HG03159 (cell line): ENCODE results near the gene ZNF827.

Experiments
- ATAC-seq: cut with Tn5 transposase; IDR thresholded peaks from one replicate; pipeline ENCODE4 v1.9.1; 2021; ENCODE audit warnings: mild to moderate bottlenecking, moderate library complexity; ENCODE audit not compliant: unreplicated experiment

The ZNF827 gene

GRCh38 chr4:145808848-145809512, 129.6 kb downstream of the ZNF827 start:
- ATAC-seq: peak; percentile 30

GRCh38 chr4:145808021-145808650, 130.5 kb downstream of the ZNF827 start:
- peak; percentile 58 for ATAC-seq

DNA sequence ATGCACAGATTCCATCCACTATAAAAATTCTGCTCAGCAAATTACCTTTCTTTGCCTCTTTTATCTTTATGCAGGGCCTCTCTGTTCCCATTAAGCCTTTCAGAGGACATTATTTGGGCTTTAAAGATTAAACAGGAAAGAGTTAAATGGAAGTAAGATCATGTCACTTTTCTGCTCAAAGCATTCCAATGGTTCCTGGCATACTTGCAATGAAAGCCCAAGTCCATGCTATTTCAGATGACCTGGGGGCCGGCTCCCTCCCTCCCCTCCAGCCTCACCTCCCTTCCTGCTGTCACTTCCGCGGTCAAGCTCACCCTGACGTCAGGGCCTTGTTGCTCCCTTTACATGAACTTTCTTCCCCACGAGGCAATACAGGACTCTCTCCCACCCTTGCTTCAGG, 133.1 kb downstream of the ZNF827 start:
- no peak for ATAC-seq

GRCh38 chr4:145804116-145804515, 134.5 kb downstream of the ZNF827 start:
- ATAC-seq: no peak

DNA sequence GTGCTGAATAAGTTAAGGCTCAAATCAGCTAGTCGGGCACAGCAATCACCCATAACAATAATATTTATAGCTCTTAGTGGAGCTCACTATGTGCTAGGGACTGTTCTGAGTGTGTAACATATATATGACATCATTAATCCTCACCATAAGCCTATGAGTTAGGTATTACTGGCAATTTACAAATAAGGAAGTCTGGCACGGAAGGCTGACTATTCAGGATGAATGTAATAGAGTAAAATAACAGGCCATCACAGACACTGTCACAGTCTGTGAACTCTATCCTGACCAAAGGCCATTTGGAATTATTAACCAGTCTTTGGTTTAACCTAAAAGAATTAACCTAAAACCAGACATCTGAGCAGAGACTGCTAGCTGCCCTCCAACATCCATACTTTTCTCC, 139.4 kb downstream of the ZNF827 start:
- ATAC-seq: no peak

GRCh38 chr4:145797278-145797677, 141.3 kb downstream of the ZNF827 start:
- no peak for ATAC-seq

DNA sequence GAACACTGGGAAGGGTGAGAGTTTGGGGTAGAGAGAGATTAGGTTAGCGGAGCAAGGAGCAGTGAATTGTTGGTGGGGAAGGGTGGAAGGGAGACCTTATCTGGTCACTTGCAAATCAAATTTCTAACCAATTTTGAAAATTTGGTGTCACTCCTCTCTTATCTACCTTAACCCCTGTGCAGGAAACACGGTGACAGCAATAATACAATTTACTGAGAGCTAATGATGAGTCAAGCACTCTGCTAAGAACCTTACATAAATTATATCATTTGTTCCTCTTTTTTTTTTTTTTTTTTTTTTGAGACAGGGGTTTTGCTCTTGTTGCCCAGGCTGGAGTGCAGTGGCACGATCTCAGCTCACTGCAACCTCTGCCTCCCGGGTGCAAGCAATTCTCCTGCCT, 142.3 kb downstream of the ZNF827 start:
- no peak for ATAC-seq

DNA sequence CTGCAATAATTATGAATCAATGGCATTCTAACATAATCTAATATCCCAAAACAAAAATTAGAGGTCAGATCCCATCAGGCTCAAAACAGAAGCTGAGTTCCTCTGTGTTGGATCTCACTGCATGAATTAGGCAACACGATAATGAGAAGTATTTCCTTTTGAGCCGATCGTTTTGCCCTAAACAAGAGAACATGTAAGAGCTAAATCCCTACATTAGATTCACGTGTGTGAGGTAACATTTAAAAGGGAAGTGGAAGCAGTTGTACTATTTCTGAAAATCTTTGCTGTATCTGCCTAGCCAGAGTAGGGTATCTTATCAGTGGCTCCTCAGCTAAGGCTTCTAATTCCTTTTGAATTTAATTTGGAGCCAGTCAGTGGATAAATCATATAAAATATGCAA, 143.1 kb downstream of the ZNF827 start:
- ATAC-seq: no peak

DNA sequence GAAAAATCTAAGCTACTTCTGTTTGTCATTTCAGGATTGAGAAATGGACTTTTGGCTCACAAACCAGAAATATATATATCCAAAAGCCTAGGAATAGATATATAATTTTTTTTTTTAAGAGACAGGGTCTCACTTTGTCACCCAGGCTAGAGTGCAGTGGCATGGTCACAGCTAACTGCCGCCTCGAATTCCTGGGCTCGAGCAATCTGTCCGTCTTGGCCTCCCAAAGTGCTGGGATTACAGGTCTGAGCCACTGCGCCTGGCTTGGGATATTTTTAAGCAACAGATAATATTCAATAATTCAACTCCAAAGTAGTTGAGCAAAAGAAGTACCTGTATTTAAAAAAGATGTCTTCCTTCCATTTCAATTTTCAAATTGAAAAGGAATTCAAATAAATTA, 146.2 kb downstream of the ZNF827 start:
- ATAC-seq: no peak

GRCh38 chr4:145791988-145792387, 146.6 kb downstream of the ZNF827 start:
- no peak for ATAC-seq

DNA sequence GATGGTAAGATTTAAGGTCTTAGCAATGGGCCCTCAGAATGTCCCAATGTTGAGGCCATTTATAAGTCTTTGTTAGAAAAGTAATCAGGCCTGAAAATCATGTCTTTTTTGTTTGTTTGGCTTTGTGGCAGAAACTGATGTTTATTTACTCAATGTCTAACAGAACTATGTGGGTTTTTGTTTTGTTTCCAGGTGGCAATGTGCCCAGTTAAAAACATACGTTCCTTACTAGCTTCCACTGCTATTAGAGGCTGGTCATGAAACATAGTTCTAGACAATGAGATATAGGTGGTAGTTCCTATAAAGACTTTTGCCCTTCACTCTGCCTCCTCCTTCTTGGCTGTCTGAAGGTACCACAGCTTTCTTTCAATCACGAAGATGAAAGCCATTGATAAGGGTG, 149.9 kb downstream of the ZNF827 start:
- ATAC-seq: no peak

DNA sequence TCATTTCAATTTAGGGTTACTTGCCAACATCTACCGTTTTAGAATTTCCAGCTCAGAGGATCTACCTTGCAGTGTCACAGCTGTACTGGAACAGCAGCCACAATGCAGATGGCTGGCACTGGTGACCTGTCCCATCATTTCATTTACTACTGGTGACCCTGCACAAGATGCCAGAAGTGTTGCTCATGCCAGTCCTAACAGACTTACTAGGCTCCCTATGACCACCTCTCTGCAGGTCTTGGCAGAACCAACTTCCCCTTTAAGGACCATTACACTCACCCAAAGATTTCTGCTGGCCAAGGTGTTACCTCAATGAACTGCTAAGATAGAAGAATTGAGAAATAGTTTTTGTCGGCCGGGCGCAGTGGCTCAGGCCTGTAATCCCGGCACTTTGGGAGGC, 151.8 kb downstream of the ZNF827 start:
- ATAC-seq: no peak

GRCh38 chr4:145786261-145786660, 152.4 kb downstream of the ZNF827 start:
- no peak for ATAC-seq

- no peak for ATAC-seq
These were observed 153.1 kb downstream of the ZNF827 start for GRCh38 chr4:145785391-145786008.

DNA sequence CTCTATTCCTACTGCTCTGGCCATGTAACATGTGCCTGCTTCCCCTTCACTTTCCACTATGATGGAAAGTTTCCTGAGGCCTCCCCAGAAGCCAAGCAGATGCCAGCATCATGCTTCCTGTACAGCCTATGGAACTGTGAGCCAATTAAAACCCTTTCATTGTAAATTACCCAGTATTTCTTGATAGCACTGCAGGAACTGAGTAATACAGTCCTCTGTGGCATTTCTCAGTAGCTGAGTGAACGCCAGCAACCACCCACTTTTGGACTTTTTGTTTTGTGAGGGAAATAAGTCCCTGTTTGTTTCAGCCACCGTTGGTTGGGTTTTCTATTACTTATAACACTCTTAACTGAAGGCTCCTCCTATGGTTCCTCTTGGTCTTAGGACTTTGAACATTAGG, 154.6 kb downstream of the ZNF827 start:
- ATAC-seq: no peak

- ATAC-seq: no peak
These were observed 155.9 kb downstream of the ZNF827 start for GRCh38 chr4:145782756-145783155.

DNA sequence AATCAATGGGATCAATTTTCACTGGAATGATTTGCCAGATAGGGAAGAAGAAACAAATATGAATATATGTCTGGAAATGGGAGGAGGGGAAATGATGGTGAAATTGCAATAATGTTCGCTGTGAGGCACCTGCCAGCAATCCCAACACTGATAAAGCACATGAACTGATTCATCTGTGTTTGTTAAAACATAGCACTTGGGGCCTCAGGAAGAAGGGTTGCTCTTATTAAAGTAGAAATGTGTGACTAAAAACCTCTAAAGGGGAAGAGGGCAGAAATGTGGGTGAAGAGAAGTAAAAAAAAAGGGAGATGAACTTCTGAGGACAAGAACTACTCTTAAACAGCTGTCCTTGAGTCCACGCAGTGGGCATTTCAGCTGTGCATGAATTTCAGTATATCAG, 157.3 kb downstream of the ZNF827 start:
- no peak for ATAC-seq

GRCh38 chr4:145779319-145779801, 159.3 kb downstream of the ZNF827 start:
- no peak for ATAC-seq

- no peak for ATAC-seq
These were observed 162.4 kb downstream of the ZNF827 start for GRCh38 chr4:145776208-145776607.

DNA sequence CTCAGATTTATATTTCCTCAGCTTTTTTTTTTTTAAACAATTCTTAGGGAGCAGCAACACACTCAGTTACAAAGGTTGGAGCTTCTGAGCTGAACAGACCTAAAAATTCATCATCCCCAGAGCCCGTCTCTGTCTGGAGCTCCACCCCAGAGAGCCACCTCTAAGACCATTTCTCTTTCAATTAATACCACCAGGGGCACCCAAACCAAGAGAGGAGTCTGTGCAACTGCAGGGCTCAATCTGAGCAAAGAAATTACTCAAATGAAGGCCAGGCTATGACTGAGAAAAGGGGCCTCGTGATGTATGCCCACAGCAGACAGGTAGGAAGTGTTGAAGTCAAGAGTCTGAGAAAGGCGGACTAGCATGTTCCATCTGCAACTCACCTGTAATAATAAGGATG, 163.2 kb downstream of the ZNF827 start:
- ATAC-seq: no peak

DNA sequence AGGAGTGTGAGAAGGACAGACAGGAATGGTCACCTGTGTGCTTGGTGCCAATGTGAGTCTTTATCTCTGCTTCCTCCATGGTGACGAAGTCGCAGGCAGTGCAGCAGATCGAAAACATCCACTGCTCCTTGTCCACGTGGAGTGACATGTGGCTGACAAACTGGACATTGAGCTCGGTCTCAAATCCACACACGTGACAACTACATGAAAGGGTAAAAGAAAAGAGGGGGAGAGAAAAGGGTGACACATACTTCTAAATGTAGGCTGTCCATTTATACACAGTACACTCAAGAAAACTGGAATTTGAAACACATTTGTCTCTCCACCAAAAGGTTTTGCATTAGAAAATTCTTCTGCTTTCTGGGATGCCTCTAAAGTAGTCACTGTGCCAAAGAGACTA, 164.2 kb downstream of the ZNF827 start:
- no peak for ATAC-seq

- peak; percentile 93 for ATAC-seq
These were observed 164.9 kb downstream of the ZNF827 start for GRCh38 chr4:145773581-145774234.
